SK-N-SH (cell line): Measurements from ENCODE around the gene GSG1L. TPM values are rescaled to one million over a fixed set of nuclear protein-coding genes. Genes with fewer than 3 reads are reported as not detected.

Experiments used
- CTCF ChIA-PET: fragments of 300-600, 350-600 bp; formaldehyde crosslinking; extraction: SDS; loops from one replicate; lab custom pipeline; 2021; lab: Yijun Ruan, JAX
- POLR2A ChIA-PET: fragments of 350-600 bp; sonication (Branson Sonifier 250); formaldehyde crosslinking; extraction: SDS; loops from one replicate; lab custom pipeline; 2020; ENCODE audit warnings: antibody characterized with exemption, inconsistent platforms; lab: Yijun Ruan, JAX
- DNase-seq: peaks from one replicate; pipeline ENCODE4 v3.0.0; 2012
- H2AFZ ChIP-seq: fragments of 200-600 bp; sonication (generic); 2 replicates; pipeline ENCODE4 v1.8.1; 2016; ENCODE audit warnings: antibody characterized with exemption, mild to moderate bottlenecking, low read depth
- H3F3A ChIP-seq: fragments of 200-600 bp; sonication (generic); replicated peaks from 2 replicates; pipeline ENCODE3; 2016; ENCODE audit warnings: antibody characterized with exemption, mild to moderate bottlenecking; ENCODE audit not compliant: insufficient read depth
- H3K27ac ChIP-seq, 2 experiments: fragments of 200-500 bp in 1 of 2; fragments of 200-600 bp in 1 of 2; sonication (Bioruptor generic) in 1 of 2; sonication (generic), shearing (Covaris generic) in 1 of 2; 2 replicates each; pipeline versions ENCODE4 v1.5.1 to v1.6.1; 2014 to 2016; ENCODE audit warnings: low read depth in 2 of 2, inconsistent platforms in 1 of 2, low read length in 1 of 2, mild to moderate bottlenecking in 1 of 2, mixed read lengths in 1 of 2
- H3K27me3 ChIP-seq: fragments of 200-600 bp; sonication (generic), shearing (Covaris generic); 2 replicates; pipeline ENCODE4 v1.6.1; 2016; ENCODE audit warnings: mixed run types; ENCODE audit not compliant: insufficient read depth
- H3K36me3 ChIP-seq, 2 experiments: fragments of 200-500 bp in 1 of 2; fragments of 200-600 bp in 1 of 2; sonication (Bioruptor generic) in 1 of 2; sonication (generic) in 1 of 2; replicated peaks in 1 of 2; 2 replicates each; pipeline versions ENCODE3 to v1.5.1; 2014 to 2016; ENCODE audit warnings: low read length in 1 of 2, mild to moderate bottlenecking in 1 of 2; ENCODE audit not compliant: insufficient read depth in 2 of 2, control insufficient read depth in 1 of 2
- H3K4me1 ChIP-seq, 2 experiments: fragments of 200-500 bp in 1 of 2; fragments of 200-600 bp in 1 of 2; sonication (Bioruptor generic) in 1 of 2; sonication (generic), shearing (Covaris generic) in 1 of 2; 2 replicates each; pipeline versions ENCODE4 v1.5.1 to v1.6.1; 2014 to 2016; ENCODE audit warnings: low read depth in 1 of 2, low read length in 1 of 2, mixed run types in 1 of 2; ENCODE audit not compliant: insufficient read depth in 2 of 2, control insufficient read depth in 1 of 2
- H3K4me2 ChIP-seq: fragments of 200-600 bp; sonication (generic), shearing (Covaris generic); 2 replicates; pipeline ENCODE4 v1.6.1; 2017; ENCODE audit warnings: mixed run types
- H3K4me3 ChIP-seq, 2 experiments: fragments of 200-500 bp in 1 of 2; fragments of 200-600 bp in 1 of 2; sonication (Bioruptor generic) in 1 of 2; sonication (generic), shearing (Covaris generic) in 1 of 2; 2 replicates each; pipeline versions ENCODE4 v1.5.1 to v1.8.1; 2014 to 2016; ENCODE audit warnings: low read depth in 2 of 2, inconsistent platforms in 1 of 2, low read length in 1 of 2, mild to moderate bottlenecking in 1 of 2, mixed read lengths in 1 of 2, moderate library complexity in 1 of 2
- H3K79me2 ChIP-seq: fragments of 200-600 bp; sonication (generic); 2 replicates; pipeline ENCODE4 v1.8.1; 2017; ENCODE audit warnings: mild to moderate bottlenecking; ENCODE audit not compliant: insufficient read depth
- H3K9ac ChIP-seq: fragments of 200-600 bp; sonication (generic); 2 replicates; pipeline ENCODE4 v1.6.1; 2017; ENCODE audit warnings: mixed run types
- H3K9me2 ChIP-seq: fragments of 200-600 bp; sonication (generic); 2 replicates; pipeline ENCODE4 v1.6.1; 2017; ENCODE audit warnings: mixed run types
- H3K9me3 ChIP-seq: fragments of 200-600 bp; sonication (generic); 2 replicates; pipeline ENCODE4 v1.6.1; 2017; ENCODE audit warnings: mixed run types, mild to moderate bottlenecking, moderate library complexity
- H4K20me1 ChIP-seq: fragments of 200-600 bp; sonication (generic); 2 replicates; pipeline ENCODE4 v1.6.1; 2017; ENCODE audit warnings: mild to moderate bottlenecking, mixed run types; ENCODE audit not compliant: insufficient read depth
- ELF1 ChIP-seq: IDR thresholded peaks from 2 replicates; pipeline ENCODE4 v1.4.0; 2012
- EP300 ChIP-seq, 2 experiments: IDR thresholded peaks; 2 replicates each; pipeline versions ENCODE4 v1.4.0 to v1.6.1; 2012; ENCODE audit warnings: borderline replicate concordance in 1 of 2, low read depth in 1 of 2, low read length in 1 of 2
- FOSL2 ChIP-seq: IDR thresholded peaks from 2 replicates; pipeline ENCODE4 v1.4.0; 2012; ENCODE audit warnings: low read depth, mild to moderate bottlenecking, moderate library complexity, borderline replicate concordance
- FOXJ3 ChIP-seq: sonication (generic); formaldehyde crosslinking; IDR thresholded peaks from 2 replicates; pipeline ENCODE4 v1.5.1; 2020; ENCODE audit warnings: mild to moderate bottlenecking, missing genetic modification reagents
- MXI1 ChIP-seq: IDR thresholded peaks from 2 replicates; pipeline ENCODE4 v1.6.1; 2012; ENCODE audit warnings: mild to moderate bottlenecking, low read depth, low read length, improper control_type of control experiment
- NFIC ChIP-seq: IDR thresholded peaks from 2 replicates; pipeline ENCODE4 v1.4.0; 2012; ENCODE audit warnings: borderline replicate concordance
- POLR2AphosphoS5 ChIP-seq: IDR thresholded peaks from 2 replicates; pipeline ENCODE4 v1.6.1; 2012; ENCODE audit warnings: low read depth, low read length
- RAD21 ChIP-seq: IDR thresholded peaks from 2 replicates; pipeline ENCODE4 v1.6.1; 2012; ENCODE audit warnings: mild to moderate bottlenecking, low read length
- RFX5 ChIP-seq: IDR thresholded peaks from 2 replicates; pipeline ENCODE4 v1.6.1; 2012; ENCODE audit warnings: mild to moderate bottlenecking, improper control_type of control experiment, low read length
- SMC3 ChIP-seq: IDR thresholded peaks from 2 replicates; pipeline ENCODE4 v1.6.1; 2012; ENCODE audit warnings: low read depth, low read length, improper control_type of control experiment
- TAF1 ChIP-seq: IDR thresholded peaks from 2 replicates; pipeline ENCODE4 v1.6.1; 2012; ENCODE audit warnings: low read depth, mild to moderate bottlenecking, low read length, moderate library complexity, borderline replicate concordance
- YY1 ChIP-seq: IDR thresholded peaks from 2 replicates; pipeline ENCODE4 v1.4.0; 2012; ENCODE audit warnings: low read depth, mild to moderate bottlenecking
- WGBS: methylation state at CpG from one replicate; pipeline ENCODE4 v1.1.6; 2017; ENCODE audit warnings: low lambda C conversion rate; 5-methylcytosine and 5-hydroxymethylcytosine counted together
- polyA plus RNA-seq, 3 experiments: library from polyadenylated mRNA; depleted of rRNA; stranded (reverse); fragments of >200 nt; gene quantifications; 2 replicates each; pipeline ENCODE4 v1.2.3, GENCODE V29; 2012
- TF ChIP-seq, protein P1 (sequence below): fragments of 150-350 bp; IDR thresholded peaks from 2 replicates; pipeline ENCODE4 v1.6.1; 2016; ENCODE audit warnings: mild to moderate bottlenecking, low read depth, low read length
- TF ChIP-seq, protein P2 (sequence below): IDR thresholded peaks from 2 replicates; pipeline ENCODE4 v1.4.0; 2012; ENCODE audit warnings: low read depth
- TF ChIP-seq, protein P3 (sequence below): fragments of 150-350 bp; IDR thresholded peaks from 2 replicates; pipeline ENCODE4 v1.6.1; 2017; ENCODE audit warnings: antibody characterized with exemption, low read length, low read depth, borderline replicate concordance

GSG1L gene
- polyA plus RNA-seq, 1 of the 3 experiments (the other 2 are of a cell fraction) = not detected

DNA sequence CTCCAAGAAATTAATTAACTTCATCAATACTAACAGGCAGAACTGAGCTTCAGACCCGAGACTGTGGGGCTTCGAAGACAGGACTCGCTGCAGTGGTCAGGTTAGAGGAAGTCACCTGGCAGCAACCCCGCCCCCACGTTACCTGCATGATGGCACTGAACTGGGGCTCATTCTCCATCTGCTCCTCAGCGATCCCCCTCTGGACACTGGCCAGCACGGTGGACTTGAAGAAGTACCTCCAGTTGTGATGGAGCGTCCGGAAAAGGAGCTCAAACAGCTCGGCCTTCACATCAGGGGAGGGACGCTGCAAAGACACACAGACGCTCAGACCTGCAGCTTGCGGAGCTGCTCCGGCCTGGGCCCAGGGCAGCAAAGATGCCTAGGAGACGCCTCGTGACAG lies 40.9 kb upstream of the GSG1L start:
- Histone ChIP-seq H3K4me3 (no peak overlapping the region), H4K20me1 (no peaks in the 10 kb centered on the region), H3K79me2 (peaks cover 3% of the 10 kb centered on the region; the same call in 1 of the 2 replicates), H3K4me2 (no peak overlapping the region), H3K9ac (no peak overlapping the region), H2AFZ (no peak overlapping the region), H3K4me1 (peaks cover 0 to 13% of the 10 kb centered on the region in 2 experiments; a peak in 1 of 4 replicates), H3K27ac (no peak overlapping the region), H3K36me3 (peaks cover 44 to 90% of the 10 kb centered on the region in 2 experiments), H3K9me3 (no peaks in the 10 kb centered on the region), H3K9me2 (no peaks in the 10 kb centered on the region), H3K27me3 (no peaks in the 10 kb centered on the region), H3F3A (no peaks in the 10 kb centered on the region)
- POLR2A ChIA-PET = no interaction called here
- 91% methylated on average over 12 of the region's 16 CpGs for WGBS
- TF ChIP-seq, protein P1, sequence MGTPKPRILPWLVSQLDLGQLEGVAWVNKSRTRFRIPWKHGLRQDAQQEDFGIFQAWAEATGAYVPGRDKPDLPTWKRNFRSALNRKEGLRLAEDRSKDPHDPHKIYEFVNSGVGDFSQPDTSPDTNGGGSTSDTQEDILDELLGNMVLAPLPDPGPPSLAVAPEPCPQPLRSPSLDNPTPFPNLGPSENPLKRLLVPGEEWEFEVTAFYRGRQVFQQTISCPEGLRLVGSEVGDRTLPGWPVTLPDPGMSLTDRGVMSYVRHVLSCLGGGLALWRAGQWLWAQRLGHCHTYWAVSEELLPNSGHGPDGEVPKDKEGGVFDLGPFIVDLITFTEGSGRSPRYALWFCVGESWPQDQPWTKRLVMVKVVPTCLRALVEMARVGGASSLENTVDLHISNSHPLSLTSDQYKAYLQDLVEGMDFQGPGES = no peak
- no peak for TF ChIP-seq FOSL2
- DNase-seq = no peak
- CTCF ChIA-PET = interaction anchor here (0.8 kb wide), 1 partner anchor 464 kb away, joined by 3 read pairs; no protein-coding TSS in a partner anchor

DNA sequence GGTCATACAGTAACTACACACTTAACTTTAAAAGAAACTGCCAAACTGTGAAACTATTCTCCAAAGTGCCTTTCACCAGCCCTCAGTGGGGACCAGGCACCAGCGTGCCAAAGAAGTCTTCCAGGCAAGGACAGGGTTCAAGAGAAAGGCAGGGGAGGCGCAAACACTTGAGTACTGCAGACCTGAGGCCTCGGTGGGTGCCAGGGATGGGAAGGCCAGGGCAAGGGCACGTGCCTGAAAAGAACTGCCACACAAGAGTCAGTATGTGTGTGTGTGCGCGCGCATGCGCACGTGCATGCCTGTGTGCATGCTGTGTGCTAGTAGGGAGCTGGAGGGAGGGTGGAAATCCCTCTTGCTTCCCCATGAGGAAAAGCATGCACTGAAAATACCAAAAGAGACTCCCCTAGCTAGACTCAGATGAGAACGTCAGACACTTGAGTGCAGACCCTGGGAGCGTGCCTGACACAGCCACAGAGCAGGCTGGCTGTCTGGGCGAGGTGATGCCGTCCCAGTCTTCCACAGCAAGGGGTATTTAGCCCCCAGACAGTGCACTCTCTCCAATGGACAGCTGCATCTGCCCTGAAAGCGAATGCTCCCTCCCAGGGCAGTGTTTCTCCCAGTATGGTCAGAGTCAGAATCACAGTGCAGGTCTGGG lies 40.1 kb upstream of the GSG1L start:
- H4K20me1 ChIP-seq = no peaks in the 10 kb centered on the region
- POLR2A ChIA-PET = no interaction called here
- no peak overlapping the region for H2AFZ ChIP-seq
- H3K4me2 ChIP-seq = no peak overlapping the region
- H3K79me2 ChIP-seq = no peaks in the 10 kb centered on the region
- no peak overlapping the region for H3K27ac ChIP-seq
- peaks cover 40 to 88% of the 10 kb centered on the region in 2 experiments for H3K36me3 ChIP-seq
- H3K9me3 ChIP-seq = no peaks in the 10 kb centered on the region
- H3K4me3 ChIP-seq = no peak overlapping the region
- H3K27me3 ChIP-seq = no peaks in the 10 kb centered on the region
- TF ChIP-seq, protein P2, sequence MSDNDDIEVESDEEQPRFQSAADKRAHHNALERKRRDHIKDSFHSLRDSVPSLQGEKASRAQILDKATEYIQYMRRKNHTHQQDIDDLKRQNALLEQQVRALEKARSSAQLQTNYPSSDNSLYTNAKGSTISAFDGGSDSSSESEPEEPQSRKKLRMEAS = no peak
- TF ChIP-seq ELF1 = no peak
- TF ChIP-seq SMC3 = no peak
- no peak for TF ChIP-seq FOXJ3 (CRISPR knock-in tag)
- no peak for TF ChIP-seq MXI1
- TF ChIP-seq POLR2AphosphoS5 = no peak
- TF ChIP-seq RFX5 = no peak
- TF ChIP-seq, protein P3, sequence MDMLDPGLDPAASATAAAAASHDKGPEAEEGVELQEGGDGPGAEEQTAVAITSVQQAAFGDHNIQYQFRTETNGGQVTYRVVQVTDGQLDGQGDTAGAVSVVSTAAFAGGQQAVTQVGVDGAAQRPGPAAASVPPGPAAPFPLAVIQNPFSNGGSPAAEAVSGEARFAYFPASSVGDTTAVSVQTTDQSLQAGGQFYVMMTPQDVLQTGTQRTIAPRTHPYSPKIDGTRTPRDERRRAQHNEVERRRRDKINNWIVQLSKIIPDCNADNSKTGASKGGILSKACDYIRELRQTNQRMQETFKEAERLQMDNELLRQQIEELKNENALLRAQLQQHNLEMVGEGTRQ = no peak
- no peak for TF ChIP-seq YY1
- no peak for TF ChIP-seq NFIC
- TF ChIP-seq TAF1 = no peak
- no peak for TF ChIP-seq RAD21
- TF ChIP-seq EP300 (IDR thresholded peaks at IDR 0.05; ENCODE audit: borderline replicate concordance in 1 of 2, low read depth in 1 of 2, low read length in 1 of 2) = no peak
- no peak for TF ChIP-seq FOSL2
- TF ChIP-seq, all 33 proteins: peak for 0
- Histone ChIP-seq H3F3A (no peaks in the 10 kb centered on the region), H3K4me1 (peaks cover 0 to 10% of the 10 kb centered on the region in 2 experiments; a peak in 1 of 4 replicates), H3K9me2 (no peaks in the 10 kb centered on the region), H3K9ac (no peak overlapping the region)
- 90% methylated on average over 12 of the region's 14 CpGs for WGBS
- CTCF ChIA-PET = no interaction called here
- DNase-seq = no peak
